A549 (cell line): ENCODE data around the gene SELENOP. TPM values are rescaled to one million over a fixed set of nuclear protein-coding genes. Genes with fewer than 3 reads are reported as not detected.

Source experiments
- ATAC-seq, 2 experiments: fragments of 200-7000 bp in 1 of 2; fragments of >200 bp in 1 of 2; cut with Nextera tagmentation in 1 of 2; cut with Tn5 transposase in 1 of 2; 3 replicates each; pipeline versions ENCODE4 v1.8.0 to v1.9.1; 2018 to 2020; ENCODE audit warnings: mild to moderate bottlenecking in 1 of 2, moderate library complexity in 1 of 2
- CTCF ChIA-PET: fragments of 300-600 bp; sonication (Branson Sonifier 250); formaldehyde crosslinking; extraction: SDS; loops from one replicate; lab custom pipeline; 2021; ENCODE audit warnings: antibody characterized with exemption, inconsistent platforms; lab: Yijun Ruan, JAX
- POLR2A ChIA-PET: fragments of 350-600 bp; formaldehyde crosslinking; extraction: SDS; loops from one replicate; lab custom pipeline; 2021; ENCODE audit warnings: antibody characterized with exemption, inconsistent platforms; lab: Yijun Ruan, JAX
- DNase-seq, 2 experiments: peaks; one replicate each; pipeline versions ENCODE4 v3.0.0 to v3.0.0-alpha.2; 2011 to 2016; ENCODE audit warnings: low read depth in 1 of 2, low spot score in 1 of 2
- FAIRE-seq: peaks from 2 replicates; lab custom pipeline; 2011; peaks lifted over from hg19 to GRCh38; lab: Jason Lieb, UNC
- H3K27ac ChIP-seq, 2 experiments: fragments of >200 bp; sonication (Bioruptor Twin); formaldehyde crosslinking; 3 replicates each; pipeline ENCODE4 v1.5.1; 2016 to 2017
- H3K4me1 ChIP-seq: fragments of >200 bp; sonication (Bioruptor Twin); formaldehyde crosslinking; 3 replicates; pipeline ENCODE4 v1.6.1; 2016
- H3K4me2 ChIP-seq: fragments of >200 bp; sonication (Bioruptor Twin); formaldehyde crosslinking; 3 replicates; pipeline ENCODE4 v1.6.1; 2016
- H3K4me3 ChIP-seq: fragments of >200 bp; sonication (Bioruptor Twin); formaldehyde crosslinking; 3 replicates; pipeline ENCODE4 v1.5.1; 2016
- H3K9me3 ChIP-seq: fragments of >200 bp; sonication (Bioruptor Twin); formaldehyde crosslinking; 3 replicates; pipeline ENCODE4 v1.6.1; 2016
- BCL3 ChIP-seq: fragments of >200 bp; sonication (Bioruptor Twin); formaldehyde crosslinking; IDR thresholded peaks from 3 replicates; pipeline ENCODE4 v1.6.1; 2016
- CHD2 ChIP-seq: fragments of 150-350 bp; IDR thresholded peaks from 2 replicates; pipeline ENCODE4 v1.6.1; 2014; ENCODE audit warnings: low read length; ENCODE audit not compliant: partially characterized antibody
- CTCF ChIP-seq: fragments of >200 bp; sonication (Bioruptor Twin); formaldehyde crosslinking; IDR thresholded peaks from 3 replicates; pipeline ENCODE4 v1.5.1; 2016
- EHF ChIP-seq: fragments of 250-450 bp; sonication (Bioruptor Pico); IDR thresholded peaks from 2 replicates; pipeline ENCODE4 v1.5.0; 2020; ENCODE audit warnings: mild to moderate bottlenecking
- ELK1 ChIP-seq: fragments of 150-350 bp; IDR thresholded peaks from 2 replicates; pipeline ENCODE4 v1.6.1; 2014; ENCODE audit warnings: low read depth, mild to moderate bottlenecking, low read length
- HDAC2 ChIP-seq: fragments of 200-600 bp; sonication (generic); IDR thresholded peaks from 2 replicates; pipeline ENCODE4 v1.6.1; 2016
- HOXB13 ChIP-seq: fragments of 250-450 bp; sonication (Bioruptor Pico); IDR thresholded peaks from 2 replicates; pipeline ENCODE4 v1.5.0; 2020; ENCODE audit warnings: low read depth, mild to moderate bottlenecking, moderate library complexity
- JUN ChIP-seq, 2 experiments: fragments of >200 bp; sonication (Bioruptor Twin); formaldehyde crosslinking; IDR thresholded peaks; 2 replicates in 1 of 2; 3 replicates in 1 of 2; pipeline ENCODE4 v1.6.1; 2016 to 2017
- KDM1A ChIP-seq: fragments of 200-600 bp; sonication (generic); IDR thresholded peaks from 2 replicates; pipeline ENCODE4 v1.6.1; 2016; ENCODE audit warnings: low read depth, mild to moderate bottlenecking
- MAX ChIP-seq: IDR thresholded peaks from 2 replicates; pipeline ENCODE4 v1.6.1; 2012
- MAZ ChIP-seq: fragments of 150-350 bp; IDR thresholded peaks from 2 replicates; pipeline ENCODE4 v1.6.1; 2014; ENCODE audit warnings: antibody characterized with exemption, low read depth, low read length, borderline replicate concordance
- NFE2L2 ChIP-seq: fragments of 150-350 bp; conservative IDR thresholded peaks from 2 replicates; pipeline ENCODE4 v1.6.1; 2014; ENCODE audit warnings: low read length
- NPAS2 ChIP-seq: fragments of 250-450 bp; sonication (Bioruptor Pico); IDR thresholded peaks from 2 replicates; pipeline ENCODE4 v1.8.0; 2022; ENCODE audit warnings: mild to moderate bottlenecking, moderate library complexity, borderline replicate concordance
- PHF8 ChIP-seq: fragments of 200-600 bp; sonication (generic); IDR thresholded peaks from 2 replicates; pipeline ENCODE4 v1.6.1; 2016; ENCODE audit warnings: low read depth, mild to moderate bottlenecking, antibody characterized with exemption, moderate library complexity, borderline replicate concordance
- POLR2AphosphoS2 ChIP-seq: conservative IDR thresholded peaks from 2 replicates; pipeline ENCODE4 v1.6.1; 2012; ENCODE audit warnings: low read length, improper control_type of control experiment, inconsistent platforms
- REST ChIP-seq: fragments of 200-600 bp; sonication (generic); IDR thresholded peaks from 2 replicates; pipeline ENCODE4 v1.6.1; 2016; ENCODE audit warnings: antibody characterized with exemption, mild to moderate bottlenecking, moderate library complexity
- SMC3 ChIP-seq: fragments of >200 bp; sonication (Bioruptor Twin); formaldehyde crosslinking; IDR thresholded peaks from 3 replicates; pipeline ENCODE4 v1.6.1; 2018; ENCODE audit warnings: inconsistent platforms
- ZC3H11A ChIP-seq: fragments of 450-650 bp; IDR thresholded peaks from 2 replicates; pipeline ENCODE4 v1.6.1; 2014; ENCODE audit warnings: antibody characterized with exemption, mild to moderate bottlenecking
- WGBS: methylation state at CpG from one replicate; pipeline ENCODE4 v1.1.6; 2017; ENCODE audit errors: missing lambda C conversion rate; 5-methylcytosine and 5-hydroxymethylcytosine counted together
- polyA plus RNA-seq, 4 experiments: library from polyadenylated mRNA; depleted of rRNA in 3 of 4; stranded (reverse); fragments of >200 nt; fragmentation: RNase III in 1 of 4; extraction: RNeasy Plus Mini Kit Qiagen cat#74134 plus additional on column Dnase treatment in 1 of 4; gene quantifications; 2 replicates in 3 of 4; 3 replicates in 1 of 4; pipeline ENCODE4 v1.2.3, GENCODE V29; 2011 to 2017

Gene SELENOP
- polyA plus RNA-seq, 2 of the 4 experiments (the other 2 are of a cell fraction), result 0.17 to 0.96 TPM

- no peak for TF ChIP-seq REST
- no peak for TF ChIP-seq ELK1
- TF ChIP-seq HDAC2, result no peak
- TF ChIP-seq MAZ, result no peak
- TF ChIP-seq PHF8, result no peak
- peak; percentile 50 for TF ChIP-seq SMC3
- TF ChIP-seq HOXB13 (CRISPR knock-in tag), result no peak
- no peak for TF ChIP-seq POLR2AphosphoS2
- TF ChIP-seq NPAS2 (CRISPR knock-in tag), result no peak
Observed at GRCh38 chr5:42767491-42768105, 44.1 kb downstream of the SELENOP start (continued).

GRCh38 chr5:42761791-42762190, 49.9 kb downstream of the SELENOP start:
- CTCF ChIA-PET, result no interaction called here
- no peak for FAIRE-seq
- TF ChIP-seq CHD2 (no peak), EHF (CRISPR knock-in tag) (no peak), REST (no peak), BCL3 (no peak), KDM1A (no peak), MAX (no peak), CTCF (no peak), NFE2L2 (no peak), JUN (IDR thresholded peaks at IDR 0.05) (no peak), ZC3H11A (no peak)
- TF ChIP-seq, all 56 proteins: peak for 0
- no peak overlapping the region for H3K27ac ChIP-seq
- DNase-seq (no peak), ATAC-seq (no peak)
- H3K4me2 ChIP-seq, result no peak overlapping the region
- 65% methylated on average over 1 of the region's 1 CpG for WGBS
- H3K4me3 ChIP-seq, result no peak overlapping the region
- POLR2A ChIA-PET, result no interaction called here
- H3K4me1 ChIP-seq, result no peaks in the 10 kb centered on the region
- no peaks in the 10 kb centered on the region for H3K9me3 ChIP-seq
